Mucosa of gallbladder (tissue), 1 donor: ENCODE data around the gene TSFM. TPM values are rescaled to one million over a fixed set of nuclear protein-coding genes. Genes with fewer than 3 reads are reported as not detected.
"Not testable (repeated sequence)": the region's sequence is repeated elsewhere in the genome, so short reads cannot be mapped to it uniquely, and the experiment has no call there.

ENCODE experiments used
- DNase-seq: peaks from one replicate; pipeline ENCODE4 v3.0.0-alpha.2; 2020; ENCODE audit warnings: low spot score
- total RNA-seq: library from RNA; stranded (reverse); gene quantifications from one replicate; pipeline ENCODE4 v1.2.1, GENCODE V29; 2021
- donor health status: DM: no; HTN: no; CAD: no.

The TSFM gene
- total RNA-seq, 1 donor from 2014 or later = 29.3 TPM

DNA sequence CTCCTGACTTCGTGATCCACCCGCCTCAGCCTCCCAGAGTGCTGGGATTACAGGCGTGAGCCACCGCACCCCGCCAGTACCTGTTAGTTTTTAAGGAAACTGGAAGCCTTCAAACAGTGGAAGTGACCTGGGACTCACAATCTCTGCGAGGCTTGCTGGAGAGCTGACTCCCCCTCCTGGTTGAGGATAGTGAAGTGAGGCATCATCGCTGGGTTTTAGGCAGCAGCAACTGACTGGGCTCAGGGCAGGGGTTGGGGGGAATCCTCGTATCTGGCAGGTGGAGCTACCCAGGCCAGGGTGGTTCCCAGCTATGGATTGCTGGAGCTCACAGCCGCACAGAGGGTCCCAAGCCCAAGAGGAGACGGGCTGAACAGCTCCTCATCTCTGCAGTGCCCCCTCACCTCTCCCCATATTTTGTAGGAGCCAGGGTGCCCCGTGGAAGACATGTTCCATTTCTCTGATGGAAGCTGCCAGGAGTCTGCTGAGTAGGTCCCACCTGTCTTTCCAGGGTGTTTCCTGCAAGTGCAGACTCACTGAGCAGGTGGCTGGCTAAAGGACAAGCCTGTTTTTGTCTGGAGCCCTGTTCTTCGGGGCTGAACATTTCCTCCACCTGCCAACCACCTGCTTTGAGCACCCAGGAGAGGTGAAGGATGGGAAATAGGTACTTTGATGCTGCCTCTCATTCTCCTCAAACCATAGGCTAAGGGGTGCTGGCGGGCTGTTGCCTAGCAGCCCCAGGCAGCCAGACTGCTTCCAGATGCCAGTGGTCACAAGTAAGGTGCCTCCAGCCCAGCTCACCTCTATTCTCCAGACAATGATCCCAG lies 32.8 kb downstream of the TSFM start:
- no peak for DNase-seq

DNA sequence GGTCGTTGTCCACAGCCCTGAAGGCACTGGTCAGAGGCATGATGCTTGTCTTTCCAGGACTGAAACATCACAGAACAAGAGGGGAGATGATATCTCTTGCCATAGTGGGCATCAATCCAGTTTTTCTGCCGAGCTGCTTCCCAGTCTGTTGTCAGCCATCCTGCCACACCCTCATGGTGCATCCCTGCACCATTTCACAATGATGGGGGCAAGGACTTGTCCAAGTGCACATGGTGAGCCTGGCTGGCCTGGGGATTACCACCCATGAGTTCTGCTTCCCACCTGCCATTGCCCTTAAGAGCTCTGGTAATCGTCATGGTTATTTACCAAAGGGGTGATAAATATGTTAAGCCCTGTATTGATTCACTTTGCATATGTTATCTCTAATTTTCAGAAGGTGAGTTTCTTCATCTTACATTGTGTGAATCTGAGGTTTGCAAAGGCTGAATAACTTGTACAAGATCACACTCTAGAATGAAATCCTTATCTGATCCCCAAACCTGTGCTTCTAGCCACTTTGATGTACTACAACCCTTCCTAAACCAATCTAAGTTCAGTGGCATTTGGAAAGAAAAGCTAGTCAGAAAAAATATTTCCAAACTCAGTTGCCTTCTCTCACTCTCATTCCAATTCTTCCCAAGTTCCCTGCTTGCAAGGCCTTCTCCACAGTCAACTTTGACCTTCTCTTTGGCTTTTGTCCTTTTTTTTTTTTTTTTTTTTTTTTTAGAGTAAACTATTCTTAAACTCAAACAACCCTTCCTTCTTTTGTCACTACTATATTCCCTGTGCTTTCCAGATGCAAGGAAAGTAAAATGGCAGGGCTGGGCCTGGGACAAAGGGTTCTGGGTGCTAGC lies 33.6 kb downstream of the TSFM start:
- DNase-seq = no peak

DNA sequence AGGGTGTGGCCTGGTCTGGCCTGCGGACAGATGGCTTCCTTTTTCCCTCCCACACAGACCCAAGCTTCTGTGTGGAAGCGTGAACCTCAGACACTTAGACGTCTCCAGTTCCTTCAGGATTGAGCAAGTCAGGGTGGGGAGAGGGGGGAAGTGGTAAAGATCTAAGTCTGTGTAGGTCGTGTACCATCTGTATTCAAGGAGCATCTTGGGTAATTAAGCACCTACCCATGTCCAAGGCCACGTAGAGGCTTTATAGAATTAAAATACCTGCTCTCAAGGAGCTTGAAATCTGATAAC lies 34.2 kb downstream of the TSFM start:
- no peak for DNase-seq

DNA sequence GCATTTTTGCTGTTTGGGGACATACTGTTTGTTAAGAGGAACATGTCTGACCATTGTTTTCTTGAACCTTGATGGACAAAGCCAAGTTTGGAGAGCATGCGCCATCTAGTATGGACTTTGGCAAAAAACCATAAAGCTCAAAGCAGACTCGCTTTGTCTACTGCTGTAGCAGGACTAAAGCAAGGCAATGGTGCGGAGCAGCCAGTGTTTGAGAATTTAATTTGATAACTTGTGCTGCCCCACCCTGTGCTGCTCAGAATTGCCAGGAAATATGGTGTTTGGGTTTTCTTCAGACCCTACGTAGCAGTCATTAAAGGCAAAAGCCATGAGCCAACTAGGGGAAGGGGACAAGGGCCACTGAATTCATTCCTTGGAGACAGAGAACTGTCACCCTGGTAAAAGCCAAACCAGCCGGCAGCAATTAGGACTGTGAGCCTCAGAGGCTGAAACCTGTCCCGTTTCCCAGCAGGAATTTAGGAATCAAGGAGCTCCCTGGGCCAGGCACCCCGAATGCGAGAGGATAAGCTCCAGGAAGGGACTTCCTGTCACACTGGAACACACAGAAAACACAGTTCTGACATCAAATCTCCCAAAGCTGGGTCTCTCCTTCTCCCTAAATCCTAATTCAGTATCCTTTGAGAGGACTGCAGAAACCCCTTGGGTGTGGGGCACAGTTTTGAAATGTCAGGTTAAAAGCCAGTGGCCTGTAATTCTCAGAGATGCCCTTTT lies 34.8 kb downstream of the TSFM start:
- DNase-seq = no peak

DNA sequence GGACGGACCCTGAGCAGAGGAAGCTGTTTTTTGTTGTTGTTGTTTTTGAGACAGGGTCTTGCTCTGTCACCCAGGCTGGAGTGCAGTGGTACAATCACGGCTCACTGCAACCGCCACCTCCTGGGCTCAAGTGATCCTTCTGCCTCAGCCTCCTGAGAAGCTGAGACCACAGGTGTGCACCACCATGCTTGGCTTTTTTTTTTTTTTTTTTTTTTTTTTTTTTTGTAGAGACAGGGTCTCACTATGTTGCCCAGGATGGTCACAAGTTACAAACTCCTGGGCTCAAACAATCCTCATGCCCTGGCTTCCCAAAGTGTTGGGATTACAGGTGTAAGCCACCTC lies 35.4 kb downstream of the TSFM start:
- not testable (repeated sequence) for DNase-seq

DNA sequence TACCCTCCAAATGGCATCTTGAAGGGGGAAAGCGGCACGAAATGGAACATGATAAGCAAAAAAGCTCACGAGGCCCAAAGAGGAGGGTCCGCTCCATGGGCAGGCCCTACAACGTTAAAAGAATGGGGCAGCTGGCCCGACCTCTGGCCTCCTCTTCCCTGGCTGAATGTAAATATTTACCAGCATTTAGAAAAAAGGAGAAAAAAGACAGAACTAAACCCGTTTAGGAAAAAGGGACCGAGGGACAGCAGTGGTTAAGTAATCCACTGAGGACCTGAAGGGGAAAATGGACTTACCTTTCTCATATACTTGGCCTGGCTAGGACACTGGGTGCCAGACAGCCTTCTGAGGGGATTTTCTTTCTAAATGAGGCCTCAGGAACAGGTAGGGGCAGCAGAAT lies 37.5 kb downstream of the TSFM start:
- DNase-seq = not testable (repeated sequence)

DNA sequence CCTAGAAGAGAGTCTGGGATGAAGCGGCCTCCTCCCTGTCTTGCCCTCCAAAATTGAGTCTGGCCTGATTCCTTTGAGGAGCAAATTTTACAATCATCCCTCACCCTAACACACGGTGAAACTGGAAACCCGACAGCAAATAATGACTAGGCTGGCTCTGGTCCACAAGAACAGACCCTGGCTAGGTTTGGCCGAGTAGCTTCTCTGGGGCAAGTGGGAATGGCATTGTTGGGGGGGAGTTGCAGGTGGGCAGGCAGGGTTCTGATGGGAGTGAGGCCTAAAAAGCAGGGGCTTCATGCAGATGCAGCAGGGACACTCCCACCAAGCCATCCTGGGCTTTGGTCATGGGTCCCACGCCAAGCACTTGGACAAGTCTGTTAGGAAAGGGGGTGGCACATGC lies 38.4 kb downstream of the TSFM start:
- DNase-seq = not testable (repeated sequence)

DNA sequence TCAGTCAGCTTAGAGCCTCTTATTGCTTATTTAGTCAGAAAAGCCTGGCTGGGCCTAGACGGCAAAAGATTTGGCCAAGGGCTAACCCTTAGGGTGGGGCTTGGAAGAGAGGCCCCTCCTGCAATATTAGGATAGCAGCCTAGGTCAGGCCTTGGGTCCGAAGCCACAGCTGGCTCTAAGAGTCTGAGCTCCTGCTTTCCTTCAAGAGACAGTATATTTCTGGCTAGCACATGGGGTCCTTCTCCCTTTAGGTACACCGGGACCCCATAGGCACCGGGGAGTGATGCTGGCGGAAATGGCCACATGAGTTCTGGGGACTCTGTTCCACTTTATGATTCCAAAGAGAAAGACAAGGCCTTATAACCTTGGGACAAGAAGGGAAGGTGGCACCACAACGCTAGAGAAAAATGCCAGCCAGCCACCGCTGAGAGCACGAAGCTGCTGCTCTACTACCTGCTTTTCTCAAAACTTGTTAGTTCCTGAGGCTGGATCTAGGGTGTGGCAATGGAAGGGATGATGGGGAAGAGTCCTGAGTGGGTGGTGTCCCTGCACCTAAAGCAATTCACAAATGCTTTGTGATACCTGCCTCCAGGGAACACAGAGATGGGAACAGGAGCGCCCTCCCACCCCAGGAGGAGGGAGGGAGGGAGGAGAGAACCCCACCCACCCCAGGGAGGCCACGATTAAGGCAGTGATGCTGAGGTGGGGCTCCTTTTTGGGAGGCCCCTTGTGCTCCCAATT lies 39.1 kb downstream of the TSFM start:
- DNase-seq = no peak

DNA sequence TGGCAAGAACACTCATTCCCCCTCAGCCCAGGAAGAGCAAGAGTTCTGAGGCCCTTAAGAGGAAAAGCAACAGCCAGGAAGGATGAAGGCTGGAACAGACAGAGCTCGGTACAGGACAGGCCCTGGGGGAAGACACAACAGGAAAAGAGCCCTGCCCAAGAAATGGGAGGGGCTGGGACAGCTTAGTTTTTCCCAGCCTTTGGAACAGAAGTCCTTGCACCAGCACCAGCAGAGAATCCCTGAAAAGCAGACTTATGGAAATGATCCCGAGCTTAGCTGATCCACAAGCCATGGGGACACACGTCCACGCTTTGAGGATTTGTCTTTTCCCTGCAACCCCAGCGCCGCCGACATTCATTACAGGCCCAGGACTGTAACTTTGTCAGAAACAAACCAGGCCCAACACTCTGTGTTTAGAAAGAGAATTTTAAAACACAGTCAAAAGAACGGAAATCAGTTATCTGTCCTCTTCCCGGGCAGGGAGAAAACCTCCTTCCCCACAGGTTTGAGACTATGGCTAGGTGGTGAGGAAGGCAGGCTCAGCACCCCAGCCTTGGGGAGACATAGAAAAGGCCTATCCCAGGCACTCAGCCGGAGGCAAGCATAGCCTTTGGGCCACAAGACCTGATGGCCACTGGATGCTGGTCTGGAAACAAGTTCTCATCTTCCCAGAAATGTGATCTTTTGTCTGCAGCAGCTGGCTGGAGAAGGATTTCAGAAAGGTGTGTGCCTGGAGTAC lies 40.0 kb downstream of the TSFM start:
- no peak for DNase-seq

DNA sequence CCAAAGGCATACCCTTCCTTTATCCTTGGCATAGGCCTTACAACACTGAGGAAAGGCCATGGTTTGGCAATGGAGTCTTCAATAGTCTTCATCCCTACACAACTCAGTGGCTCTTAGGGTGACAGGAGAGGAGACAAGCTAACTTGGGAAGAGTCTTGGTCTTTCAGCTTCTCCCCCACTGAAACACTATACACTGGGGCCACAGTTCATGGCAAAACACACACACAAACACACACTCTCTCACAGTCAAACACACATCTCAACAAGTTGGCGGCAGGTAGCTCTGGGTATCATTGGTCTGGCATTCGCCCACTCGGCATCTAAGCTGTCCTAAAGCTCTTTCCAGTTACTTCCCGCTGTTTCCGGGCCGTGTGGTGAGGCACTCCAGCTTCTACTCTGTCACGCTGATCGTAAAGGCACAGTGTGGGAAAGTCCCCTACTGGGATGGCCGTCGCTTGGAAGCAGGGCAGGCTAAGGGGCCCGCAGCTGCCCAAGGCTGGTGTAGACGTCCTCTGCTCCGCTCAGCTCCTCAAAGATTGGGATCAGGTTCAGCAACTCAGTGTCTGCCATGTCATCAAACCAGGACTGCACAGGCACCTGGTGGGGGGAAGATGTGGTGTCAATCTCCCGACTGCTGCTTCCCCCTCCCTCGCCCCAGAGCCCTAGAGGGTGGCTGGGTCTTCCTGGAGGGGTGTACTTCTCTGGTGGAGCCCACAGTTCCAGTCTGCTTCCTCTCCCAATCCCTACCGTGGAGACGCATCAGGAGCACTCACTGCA lies 40.7 kb downstream of the TSFM start:
- no peak for DNase-seq

DNA sequence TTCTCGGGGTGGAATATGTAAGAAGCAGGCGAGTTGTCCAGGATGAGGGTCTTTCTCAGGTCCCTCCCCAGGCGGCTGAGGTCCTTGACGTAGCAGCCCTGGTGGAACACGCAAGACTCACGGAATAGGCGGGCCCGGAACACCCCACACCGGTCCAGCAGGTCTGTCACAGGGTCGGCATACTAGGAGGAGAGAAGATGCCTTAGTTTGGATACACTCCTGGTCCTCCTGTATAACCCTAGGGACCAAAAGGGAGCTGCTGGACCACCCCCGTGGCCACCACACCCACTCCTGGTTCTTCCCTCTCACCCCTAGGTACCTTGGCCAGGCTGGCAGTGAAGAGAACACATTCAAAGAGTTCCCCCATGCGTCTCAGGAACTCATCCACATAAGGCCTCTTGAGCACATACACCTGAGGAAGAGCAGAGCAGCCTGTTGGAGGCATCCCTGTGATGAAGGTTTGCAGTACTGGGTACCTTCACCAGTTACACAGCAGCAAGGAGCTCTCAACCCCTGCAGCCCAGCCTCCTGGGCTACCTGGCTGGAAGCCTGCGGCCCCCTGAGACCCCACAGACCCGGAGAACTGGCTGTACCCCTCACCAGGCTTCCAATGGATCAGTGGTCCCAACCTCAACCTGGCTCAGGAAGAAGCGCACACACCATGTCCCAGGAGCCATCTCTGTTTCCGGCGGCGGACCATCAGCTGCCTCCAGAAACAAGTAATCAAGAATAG lies 41.5 kb downstream of the TSFM start:
- DNase-seq = no peak

DNA sequence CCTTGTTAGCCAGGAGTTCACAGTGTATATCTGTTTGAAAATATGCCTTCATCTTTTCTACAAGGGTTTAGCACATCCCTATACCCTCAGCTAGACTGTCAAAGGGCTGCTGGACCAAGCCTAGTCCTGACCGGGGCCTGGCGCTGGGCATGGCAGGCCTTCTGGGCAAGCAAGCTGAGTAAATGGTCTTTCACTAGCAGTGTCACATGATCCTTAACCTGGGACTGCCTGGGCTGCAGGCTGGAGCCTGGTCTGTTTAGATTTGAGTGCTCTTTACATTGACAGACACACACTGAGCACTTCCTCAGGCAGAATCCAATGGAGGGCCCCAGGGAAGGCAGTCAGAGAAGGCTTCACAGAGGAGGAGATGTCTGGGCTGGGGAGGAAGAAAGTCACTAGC lies 42.9 kb downstream of the TSFM start:
- no peak for DNase-seq

DNA sequence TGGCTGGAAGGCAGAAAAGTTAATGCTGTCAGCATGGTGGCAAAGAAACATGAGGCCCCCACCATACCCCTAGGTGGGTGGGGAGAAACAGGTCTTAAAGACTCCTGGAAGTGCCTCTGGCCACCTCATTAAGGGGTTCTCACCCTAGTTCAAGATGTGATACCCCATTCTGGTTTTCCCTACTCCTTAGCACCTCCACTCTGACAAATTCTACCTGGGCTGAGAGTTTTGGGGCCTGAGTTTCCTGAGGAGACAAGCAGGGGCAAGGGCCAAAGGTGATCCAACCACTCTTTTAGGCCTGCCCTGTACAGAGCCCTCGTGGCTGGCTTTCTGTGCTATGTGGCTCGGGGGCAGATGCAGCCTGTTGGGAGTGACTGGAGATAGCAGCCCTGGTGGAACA lies 43.8 kb downstream of the TSFM start:
- DNase-seq = no peak

DNA sequence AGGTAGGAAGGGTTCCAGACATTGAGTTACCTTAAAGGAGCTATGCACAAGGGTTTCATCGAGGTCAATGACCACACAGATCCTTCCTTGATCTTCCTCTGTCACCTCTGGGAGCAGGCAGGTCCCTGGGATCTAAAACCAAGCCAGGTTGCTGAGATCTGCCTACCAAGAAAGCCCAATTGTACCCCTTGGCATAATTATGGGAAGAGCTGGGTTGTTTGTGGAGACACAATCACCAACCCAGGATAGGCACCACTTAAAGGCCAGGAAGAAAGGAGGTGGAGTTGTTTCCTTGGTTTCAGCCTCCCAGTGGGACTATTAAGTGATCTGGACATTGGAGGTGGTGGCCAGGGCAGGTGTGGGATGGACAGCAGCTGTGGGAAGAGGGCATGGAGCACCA lies 44.4 kb downstream of the TSFM start:
- DNase-seq = no peak

DNA sequence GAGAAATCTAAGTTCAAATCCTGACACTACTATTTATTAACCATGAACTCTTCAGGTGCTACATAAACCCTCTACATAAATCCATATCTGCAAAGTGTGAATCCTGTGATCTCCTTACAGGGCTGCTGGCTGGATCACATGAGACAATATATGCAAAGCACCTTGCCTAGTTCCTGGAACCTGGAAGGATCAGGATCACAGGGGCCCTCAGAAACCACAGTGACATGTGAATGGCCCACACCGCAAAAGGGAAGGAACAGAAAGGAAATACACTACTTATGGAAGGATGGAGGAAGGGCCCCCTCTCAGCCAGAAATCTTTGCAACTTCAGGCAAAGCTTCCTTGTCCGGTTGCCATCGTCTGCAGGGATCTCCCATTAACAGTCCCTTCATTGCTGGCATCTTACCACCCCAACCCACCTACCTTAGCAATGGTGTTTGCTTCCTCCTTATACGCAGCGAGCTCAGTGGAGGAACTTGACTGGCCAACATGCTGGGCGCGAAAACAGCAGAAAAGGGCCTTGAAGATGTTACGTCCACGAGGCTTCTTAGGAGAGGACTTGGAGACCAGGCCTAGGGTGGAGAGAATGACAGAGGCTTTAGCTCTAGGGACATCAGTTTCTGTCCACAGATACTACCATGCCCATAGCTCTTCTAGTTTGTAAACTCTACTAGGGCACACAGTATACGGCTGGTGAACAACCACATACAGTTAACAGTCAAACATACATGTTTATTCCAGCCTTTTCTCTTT lies 46.6 kb downstream of the TSFM start:
- DNase-seq = no peak

DNA sequence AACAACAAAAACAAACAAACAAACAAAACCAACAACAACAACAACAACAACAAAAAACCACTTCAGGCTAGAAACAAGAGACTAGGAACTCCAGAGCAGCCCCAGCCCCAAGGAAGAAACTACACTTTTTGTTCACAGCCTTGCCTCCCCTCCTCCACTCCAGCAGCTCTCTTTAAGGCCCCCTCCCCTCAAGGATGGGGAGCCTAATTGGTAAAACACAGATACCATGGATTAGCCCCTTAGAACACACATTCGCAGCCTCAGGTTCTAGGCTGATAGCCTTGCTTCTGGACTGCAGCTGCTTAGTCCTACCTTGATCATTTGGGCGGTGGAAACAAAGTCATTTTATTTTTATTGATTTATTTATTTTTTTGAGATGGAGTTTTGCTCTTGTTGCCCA lies 47.8 kb downstream of the TSFM start:
- no peak for DNase-seq

DNA sequence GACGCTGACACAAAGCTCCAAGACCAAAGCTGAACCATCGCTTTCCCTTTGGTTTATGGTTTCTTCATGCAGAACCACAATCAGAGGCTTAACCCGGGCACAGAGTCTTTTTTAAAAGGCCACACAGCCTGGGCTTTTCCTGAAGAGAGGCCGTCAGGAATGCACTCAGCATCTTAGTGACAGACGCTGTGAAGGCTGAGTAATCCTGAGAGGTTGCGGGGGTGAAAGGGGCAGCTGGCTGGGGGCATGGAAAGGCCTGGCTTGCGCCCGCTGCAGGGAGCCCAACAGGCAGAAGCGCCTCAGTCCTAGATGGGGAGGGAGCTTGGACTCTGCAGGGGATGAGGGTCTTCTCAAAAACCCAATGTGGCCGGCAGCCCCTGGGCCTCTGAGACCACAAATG lies 50.4 kb downstream of the TSFM start:
- DNase-seq = no peak

DNA sequence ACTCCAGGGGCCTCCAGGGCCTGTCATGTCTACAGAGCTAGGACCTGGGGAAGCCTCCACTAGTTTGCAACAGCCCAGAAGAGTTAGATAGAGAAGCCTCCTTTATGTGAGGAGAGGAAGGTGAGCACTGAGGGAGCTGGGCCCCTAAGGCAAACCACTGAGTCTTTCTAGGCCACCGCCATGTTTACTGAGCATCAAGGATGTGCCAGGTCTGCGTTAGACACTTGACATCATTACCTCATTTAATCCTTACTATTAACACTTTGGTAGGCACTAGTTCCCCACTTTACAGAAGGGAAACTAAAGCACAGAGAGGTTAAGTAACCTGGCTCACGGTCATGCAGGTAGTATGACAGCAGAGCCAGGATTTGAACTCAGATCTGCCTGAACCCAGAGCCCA lies 51.1 kb downstream of the TSFM start:
- no peak for DNase-seq
